NCI-H748 (cell line): Measurements from ENCODE around the gene LYPD1.

ENCODE experiments used
- DNase-seq: peaks from one replicate; lab custom pipeline; 2025; ENCODE audit not compliant: unreplicated experiment; lab: John Stamatoyannopoulos, UW

The LYPD1 gene

DNA sequence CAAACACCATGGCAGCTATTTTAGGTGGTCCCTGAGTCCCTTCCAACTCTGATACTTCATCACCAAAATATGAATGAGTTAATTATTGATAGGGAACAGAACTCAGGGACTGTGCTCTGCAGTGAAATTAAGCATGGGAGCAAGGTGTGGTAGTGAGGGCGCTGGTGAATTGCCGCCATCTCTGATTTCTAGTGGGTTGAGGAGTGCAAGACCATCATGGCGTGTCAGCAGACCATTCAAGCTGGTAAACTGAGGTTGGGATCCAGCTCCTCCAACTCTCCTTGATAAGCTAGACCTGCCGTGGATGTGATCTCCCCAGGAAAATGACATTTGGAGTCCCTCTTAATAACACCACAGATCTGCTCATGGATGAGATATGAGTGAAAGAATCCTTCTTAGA lies 70.4 kb downstream of the LYPD1 start:
- DNase-seq, result no peak

DNA sequence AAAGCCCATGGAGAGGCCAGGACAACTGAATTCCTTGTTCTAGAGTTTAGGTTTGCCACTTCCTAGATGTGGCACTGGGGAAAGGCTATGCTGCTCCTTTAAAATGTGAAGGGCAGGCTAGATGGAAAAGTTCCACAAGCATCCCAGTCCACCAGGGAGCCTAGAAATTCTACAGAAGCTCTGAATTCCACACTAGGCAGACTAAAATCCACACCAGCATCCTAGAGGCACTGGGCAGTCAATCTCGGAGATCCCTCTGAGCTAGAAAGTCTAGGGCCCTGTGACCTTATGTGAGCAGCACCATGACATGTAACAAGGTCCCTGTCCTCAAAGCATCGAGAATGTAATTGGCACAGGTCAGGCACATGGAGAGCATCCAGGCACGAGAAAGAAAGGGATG lies 71.5 kb downstream of the LYPD1 start:
- DNase-seq, result no peak

DNA sequence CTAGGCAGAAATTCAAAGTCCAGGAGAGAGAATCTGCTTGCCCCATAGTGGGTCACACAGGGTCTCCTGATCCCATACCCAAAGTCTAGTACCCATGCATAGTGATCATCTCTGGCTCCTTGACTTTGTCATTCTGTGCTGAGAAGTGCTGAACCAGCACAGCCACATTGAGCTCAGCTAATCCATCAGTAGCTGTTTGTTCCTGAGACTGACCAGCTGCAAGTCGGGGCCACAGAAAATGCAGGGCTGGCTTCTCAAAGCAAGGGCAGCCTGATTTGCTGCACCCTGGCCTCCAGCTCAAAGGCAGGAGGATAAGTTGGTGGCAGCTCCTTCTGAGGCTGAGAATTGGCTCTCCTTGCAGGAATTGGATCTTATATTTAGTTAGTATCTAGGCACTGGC lies 72.2 kb downstream of the LYPD1 start:
- no peak for DNase-seq

DNA sequence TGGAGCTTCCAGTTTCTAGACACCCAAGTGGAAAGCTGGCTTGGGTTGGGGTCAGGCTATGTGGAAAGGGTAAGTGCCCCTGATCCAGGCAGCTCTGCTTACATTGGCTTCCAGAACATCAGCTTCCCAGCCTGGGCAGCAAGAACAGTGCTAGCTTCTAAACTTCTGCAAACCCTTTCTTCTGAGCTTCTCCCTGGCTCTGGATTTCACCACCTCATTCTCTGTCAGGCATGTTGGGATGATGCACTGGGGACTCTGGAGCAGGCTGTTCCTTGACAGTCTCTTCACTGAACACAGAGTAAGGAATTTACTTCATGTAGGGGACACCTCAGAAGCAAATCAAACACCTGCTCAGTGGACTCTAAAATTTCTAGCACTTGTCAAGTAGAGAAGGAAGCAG lies 72.8 kb downstream of the LYPD1 start:
- DNase-seq, result no peak

DNA sequence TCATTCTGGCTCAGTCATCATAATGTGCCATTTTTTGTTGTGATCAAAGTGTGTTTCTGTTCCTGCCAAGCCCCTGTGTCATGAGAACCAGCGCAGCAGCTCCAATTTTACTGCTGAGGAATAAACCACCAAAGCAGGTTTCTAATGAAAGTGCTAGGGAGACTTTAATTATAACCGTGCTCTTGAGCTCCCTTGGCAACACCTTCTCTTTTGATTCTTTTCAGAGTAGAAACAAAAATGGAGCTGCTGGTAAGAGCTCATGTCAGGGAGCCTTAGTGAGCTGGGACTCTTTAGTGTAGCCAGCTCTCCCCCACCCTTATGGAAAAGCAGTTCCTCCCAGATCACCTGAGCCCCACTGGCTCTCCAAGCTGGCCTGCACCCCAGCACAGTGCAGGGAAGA lies 74.3 kb downstream of the LYPD1 start:
- no peak for DNase-seq

DNA sequence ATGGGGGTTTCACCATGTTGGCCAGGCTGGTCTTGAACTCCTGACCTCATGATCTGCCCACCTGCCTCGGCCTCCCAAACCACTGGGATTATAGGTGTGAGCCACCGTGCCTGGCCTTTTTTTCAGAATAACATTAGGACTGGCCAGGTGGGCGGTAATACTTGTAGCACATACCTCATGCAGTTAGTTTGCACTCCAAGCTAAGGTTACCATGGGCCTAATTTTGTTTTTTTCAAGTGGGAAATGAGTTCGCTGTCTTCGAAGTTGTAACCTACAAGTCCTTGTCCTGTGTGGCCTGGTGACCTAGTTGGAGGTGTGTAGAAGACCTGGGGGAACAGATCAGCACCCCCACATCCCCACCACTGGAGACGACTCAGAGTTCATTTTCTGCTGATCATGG lies 74.8 kb downstream of the LYPD1 start:
- DNase-seq, result no peak
